ENCODE data around the gene MAN2B1.

MAN2B1 gene

GRCh38 chr19:12610540-12611360 lies 55.8 kb downstream of the MAN2B1 start, which contains the start of the genes ZNF490 and ZNF791:
Gene ZNF490 (minus strand): TSS chr19:12610813. CDS start chr19:12610680, 133 bp downstream.
Gene ZNF791 (plus strand): TSS chr19:12610920. CDS start chr19:12611080, 160 bp downstream.
- DNase-seq, result peak; percentile 98

DNA sequence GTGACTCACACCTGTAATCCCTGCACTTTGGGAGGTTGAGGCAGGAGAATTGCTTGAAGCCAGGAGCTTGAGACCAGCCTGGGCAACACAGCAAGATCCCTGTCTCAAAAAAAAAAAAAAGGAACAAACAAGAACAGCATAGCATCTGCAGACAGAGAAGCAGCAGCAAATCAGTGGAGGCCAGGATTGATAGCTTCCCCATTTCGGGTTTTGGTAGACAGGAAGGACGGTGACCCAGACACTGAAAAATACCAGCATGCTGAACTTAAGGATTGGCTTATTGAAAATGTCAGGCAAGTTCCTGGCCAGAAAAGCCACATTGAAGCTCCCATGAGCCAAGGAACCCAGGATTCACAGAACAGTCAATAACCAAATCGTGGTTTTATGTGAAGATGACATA lies 58.9 kb downstream of the MAN2B1 start:
- DNase-seq, result no peak

- DNase-seq, result no peak
Observed at GRCh38 chr19:12606796-12607195, 59.7 kb downstream of the MAN2B1 start.

DNA sequence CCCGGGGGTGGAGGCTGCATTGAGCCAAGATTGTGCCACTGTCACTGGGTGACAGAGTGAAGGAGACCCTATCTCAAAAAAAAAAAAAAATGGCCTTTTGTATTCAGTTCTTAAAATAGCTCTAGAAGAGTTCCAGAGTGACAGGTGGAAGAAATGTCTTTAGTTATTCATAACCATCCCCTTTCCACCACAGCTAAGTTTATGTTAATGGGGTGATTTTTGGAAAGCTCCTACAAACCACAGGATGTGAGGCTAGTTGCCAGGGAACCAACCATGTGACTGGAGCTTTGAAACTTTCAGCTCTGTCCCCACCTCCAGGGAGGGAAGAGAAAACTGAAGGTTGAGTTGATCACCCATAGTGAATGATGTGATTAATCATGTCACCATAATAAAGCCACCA lies 62.8 kb downstream of the MAN2B1 start:
- peak; percentile 64 for DNase-seq

GRCh38 chr19:12597594-12597993 lies 68.9 kb downstream of the MAN2B1 start:
- DNase-seq, result no peak

GRCh38 chr19:12596927-12597548 lies 69.5 kb downstream of the MAN2B1 start:
- no peak for DNase-seq

All from CD4-positive, alpha-beta T cell treated with Interleukin-21 for 1 hour (primary cell).